Stimulated activated CD8-positive, alpha-beta memory T cell treated with anti-CD3 and anti-CD28 coated beads, Interleukin-7, amount 100 ng/mL, for 4 hours (primary cell): ENCODE measurements around the gene DCUN1D2.

Source experiments
- DNase-seq, 2 donors: peaks; one replicate each; pipeline ENCODE4 v3.0.0-alpha.2; 2020; ENCODE audit warnings: low read depth in 2 of 2

The DCUN1D2 gene

DNA sequence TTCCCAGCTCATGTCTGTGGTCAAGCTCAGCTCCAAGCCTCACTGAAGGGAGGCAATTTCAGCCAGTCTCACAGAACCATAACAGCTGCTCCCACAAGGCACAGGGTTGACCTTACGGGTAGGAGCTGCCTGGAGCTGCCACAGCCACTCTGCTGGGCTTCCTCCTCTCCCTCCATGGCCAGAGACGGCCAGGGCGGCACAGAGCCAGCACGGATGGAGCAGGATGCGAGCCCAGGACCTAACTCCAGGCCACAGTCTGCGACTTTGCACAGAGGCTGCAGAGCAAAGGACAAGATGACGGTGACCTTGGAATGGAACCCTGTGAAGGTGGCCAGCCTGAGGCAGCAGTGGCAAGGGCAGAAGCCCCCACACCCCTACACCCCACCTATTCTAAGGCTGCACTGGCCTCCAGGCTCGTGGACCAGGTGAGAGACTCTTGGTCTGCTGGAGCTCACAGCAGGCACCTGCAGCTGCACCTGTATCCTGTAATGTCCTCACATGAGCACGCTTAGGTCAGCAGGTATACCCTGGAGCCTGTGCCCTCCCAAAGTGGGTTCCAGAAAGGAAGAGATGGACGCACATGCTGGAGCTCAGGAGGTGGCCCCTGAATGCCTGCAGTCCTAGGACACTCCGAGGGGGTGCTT is 66.9 kb downstream of the DCUN1D2 start:
- no peak for DNase-seq

DNA sequence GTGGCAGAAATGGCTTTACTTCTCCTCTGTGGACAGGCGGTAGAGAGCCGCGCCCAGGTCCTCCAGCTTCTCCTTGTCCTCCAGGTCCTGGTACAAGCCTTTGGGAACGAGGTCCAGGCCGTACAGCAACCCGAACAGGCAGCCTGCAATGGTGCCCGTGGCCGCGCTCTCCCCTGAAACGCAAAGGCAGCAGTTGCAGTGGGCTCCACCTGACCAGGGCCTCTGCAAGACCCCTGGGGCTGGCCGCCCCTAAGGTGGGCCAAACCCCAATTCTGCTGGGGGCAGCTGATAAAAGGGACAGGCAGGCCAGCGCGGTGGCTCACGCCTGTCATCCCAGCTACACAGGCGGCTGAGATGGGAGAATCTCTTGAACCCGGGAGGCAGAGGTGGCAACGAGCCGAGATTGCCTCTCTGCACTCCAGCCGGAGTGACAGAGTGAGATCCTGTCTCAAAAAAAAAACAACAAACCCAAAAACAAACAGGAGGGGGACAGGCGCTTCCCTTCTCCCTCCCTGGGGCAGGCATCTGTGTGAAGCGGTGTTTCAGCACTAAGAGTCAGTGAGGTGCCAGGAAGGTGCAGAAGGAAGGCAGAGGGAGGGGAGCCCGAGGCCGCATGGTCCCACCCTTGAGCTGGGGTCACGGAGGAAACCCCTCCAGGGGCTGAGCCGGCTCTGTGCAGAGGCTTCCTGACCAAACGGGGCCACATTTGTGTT is 67.5 kb downstream of the DCUN1D2 start:
- no peak for DNase-seq

DNA sequence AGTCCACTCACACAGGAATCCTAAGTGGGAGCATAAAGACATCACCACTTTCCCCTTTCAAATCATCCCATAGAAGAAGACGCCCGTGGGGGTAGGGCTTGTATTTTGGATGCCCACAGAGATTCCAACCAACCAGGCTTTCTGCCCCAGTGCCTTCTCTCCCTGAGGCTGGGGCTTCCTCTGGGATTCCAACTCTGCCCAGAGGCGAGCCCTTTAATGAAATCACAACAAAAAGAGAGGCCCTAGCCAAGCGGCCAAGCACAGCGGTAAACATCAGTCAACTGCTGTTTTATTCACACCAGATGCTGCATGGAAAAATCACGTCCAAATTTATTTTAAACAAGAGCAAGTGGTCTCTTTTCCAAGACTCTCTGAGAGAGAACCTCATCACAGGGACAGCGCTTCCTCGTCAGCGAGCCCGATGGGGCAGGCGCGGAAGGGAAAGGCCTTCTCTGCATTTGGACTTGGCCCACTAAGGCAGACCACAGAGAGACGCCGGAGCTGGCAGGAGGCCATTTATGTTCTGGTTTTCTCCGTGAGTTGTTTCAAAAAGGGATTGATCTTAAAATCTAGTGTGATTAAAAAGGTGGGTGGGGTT is 68.7 kb downstream of the DCUN1D2 start:
- DNase-seq = no peak

DNA sequence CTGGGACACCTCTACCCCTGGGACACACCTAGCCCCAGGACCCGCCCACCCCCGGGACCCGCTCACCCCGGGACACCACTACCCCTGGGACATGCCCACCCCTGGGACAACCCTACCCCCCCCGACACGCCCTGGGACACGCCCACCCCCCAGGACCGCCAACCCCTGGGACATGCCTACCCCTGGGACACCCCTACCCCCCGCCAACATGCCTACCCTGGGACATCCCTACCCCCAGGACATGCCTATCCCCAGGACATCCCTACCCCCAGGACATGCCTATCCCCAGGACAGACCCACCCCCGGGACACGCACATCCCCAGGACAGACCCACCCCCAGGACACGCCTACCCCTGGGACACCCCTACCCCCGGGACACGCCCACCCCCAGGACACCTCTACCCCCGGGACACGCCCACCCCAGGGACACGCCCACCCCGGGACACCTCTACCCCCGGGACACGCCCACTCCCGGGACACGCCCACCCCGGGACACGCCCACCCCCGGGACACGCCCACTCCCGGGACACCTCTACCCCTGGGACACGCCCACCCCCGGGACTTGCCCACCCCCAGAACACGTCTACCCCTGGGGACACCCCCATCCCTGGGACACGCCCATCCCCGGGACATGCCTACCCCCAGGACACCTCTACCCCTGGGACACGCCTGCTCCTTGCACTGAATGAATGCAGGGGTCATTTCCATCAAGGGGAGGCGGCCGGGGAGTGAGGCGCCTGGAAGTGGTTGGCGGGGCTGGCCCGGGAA is 69.5 kb downstream of the DCUN1D2 start:
- DNase-seq = no peak

DNA sequence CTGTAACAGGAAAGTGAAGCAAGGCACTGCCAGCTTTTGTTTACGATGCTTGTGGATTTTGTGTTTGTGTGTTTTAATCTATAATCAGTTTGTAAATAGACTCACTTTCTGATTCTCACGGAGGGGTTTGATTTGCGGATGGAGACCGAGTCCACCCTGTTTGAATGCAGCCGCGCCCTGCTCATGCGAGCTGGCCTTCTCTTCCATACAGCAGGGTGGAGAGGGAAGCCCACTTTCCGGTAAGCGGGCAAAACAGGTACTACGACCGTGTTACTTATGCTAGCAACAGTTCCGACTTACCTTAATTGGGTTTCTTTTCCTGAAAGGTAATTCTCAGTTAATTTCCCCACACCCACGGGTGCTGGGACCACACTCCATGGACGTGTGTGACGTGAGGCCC is 70.3 kb downstream of the DCUN1D2 start:
- DNase-seq = no peak

DNA sequence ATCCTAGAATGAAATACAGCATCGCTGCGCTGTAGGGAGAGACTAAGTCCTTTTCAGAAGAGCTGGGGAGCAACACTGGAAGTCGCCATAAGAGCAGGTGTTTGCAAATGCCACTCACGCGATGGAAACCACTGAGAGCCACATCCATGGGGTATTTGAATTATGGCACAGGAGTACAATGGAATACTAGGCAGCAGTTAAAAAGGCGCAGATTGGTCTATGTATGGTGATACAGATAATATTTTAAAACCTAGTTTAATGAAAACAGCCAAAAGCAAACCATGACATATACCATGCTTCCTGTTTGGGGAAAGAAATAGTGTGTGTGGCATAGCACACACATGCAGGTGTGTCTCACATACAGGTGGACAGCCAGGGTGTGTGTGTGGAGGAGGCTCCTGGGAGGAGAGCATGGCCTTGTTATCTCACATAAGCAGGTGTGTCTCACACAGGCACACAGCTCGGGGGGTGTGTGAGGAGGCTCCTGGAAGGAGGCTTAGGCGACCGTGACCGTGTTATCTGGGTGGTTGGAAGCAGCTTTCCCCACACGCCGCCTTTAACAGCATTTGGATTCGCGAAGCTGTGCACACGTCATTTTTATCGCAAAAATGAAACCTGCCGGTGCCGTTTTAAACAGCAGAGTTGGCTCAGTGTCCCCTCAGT is 70.8 kb downstream of the DCUN1D2 start:
- no peak for DNase-seq

DNA sequence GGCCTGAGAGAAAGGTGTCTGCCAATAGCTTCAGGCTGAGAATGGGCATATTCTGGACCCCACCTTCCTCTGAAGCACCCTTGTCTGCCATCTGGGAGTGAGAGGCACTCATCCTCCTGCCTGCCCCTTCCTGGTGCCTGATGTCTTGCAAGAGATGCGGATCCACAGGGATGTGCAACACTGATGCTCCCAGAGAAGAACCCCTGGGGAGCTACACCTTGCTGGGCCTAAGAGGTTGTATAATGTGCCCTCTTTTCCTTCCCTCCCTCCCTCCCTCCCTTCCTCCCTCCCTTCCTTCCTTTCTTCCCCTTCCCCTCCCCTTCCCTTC is 71.8 kb downstream of the DCUN1D2 start:
- DNase-seq = no peak

DNA sequence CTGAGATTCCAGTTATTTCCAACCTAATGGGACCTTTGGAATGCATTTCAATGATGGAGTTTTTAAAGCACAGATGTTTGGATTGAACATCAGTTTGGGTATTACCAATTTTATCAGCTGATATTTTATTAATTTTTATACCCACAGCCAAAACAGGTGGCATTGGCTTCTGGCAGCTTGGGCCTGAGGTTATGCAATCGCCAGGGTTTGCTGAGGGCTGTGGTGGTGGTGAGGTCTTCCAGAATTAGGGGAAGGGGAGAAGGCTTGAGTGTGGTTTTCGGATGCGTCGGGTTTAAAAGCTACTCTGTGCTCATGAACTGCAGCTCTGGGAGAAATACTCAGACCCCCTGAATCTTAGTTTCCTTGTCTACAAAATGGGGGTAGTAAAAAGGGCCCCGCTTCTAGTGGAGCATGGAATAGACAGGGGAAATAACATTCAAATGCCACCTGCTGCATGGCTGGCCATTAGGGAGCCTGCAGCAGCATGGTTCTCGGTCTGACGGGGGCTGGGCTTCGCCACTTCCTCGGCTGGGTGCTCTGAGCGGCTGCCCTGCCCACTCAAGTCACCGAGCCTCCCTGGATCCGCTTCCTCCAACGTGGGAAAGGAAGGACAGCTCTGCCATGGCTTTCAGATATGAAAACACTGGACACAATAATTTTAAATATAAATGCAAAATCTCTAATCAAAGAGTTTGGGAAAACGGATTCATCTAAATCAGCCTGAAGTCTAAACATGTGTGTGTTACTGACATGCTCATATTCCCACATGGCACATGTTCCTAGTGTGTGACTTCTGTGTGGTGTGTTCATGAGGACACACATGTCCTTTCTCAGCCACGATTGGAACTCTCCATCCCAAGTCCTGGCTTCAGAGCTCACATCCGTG is 72.4 kb downstream of the DCUN1D2 start:
- no peak for DNase-seq

DNA sequence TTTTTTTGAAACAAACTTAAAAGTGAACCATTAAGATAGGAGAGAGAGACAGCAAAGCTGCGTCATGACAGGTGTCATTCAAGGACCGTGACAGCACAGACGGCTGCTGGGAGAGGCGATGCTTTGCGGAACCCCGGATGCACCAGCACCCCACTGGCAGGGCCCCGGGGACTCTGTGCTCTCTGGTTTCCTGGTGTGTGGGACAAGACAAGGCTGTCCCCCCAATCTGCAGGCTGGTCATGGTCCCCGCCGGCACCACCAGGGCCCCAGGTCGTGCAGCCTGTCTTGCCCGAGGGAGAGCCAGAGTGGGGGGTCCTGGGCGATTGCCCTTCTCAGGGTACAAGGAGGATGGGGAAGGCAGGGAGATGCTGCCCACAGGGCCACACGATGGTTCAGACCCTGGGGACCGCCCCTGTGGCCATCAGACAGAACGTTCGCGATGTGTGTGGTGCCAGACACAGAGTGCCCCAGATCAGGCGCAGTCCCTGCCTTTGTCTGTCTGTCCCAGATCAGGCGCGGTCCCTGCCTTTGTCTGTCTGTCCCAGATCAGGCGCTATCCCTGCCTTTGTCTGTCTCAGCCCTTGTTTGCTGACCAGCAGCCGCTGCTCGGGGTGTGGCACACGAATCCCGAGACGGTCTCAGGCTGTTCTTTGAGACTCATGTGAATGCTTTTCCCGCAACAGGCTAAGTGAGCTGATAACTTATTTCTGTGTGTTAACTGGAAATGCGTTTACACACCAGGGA is 73.3 kb downstream of the DCUN1D2 start:
- DNase-seq = no peak

DNA sequence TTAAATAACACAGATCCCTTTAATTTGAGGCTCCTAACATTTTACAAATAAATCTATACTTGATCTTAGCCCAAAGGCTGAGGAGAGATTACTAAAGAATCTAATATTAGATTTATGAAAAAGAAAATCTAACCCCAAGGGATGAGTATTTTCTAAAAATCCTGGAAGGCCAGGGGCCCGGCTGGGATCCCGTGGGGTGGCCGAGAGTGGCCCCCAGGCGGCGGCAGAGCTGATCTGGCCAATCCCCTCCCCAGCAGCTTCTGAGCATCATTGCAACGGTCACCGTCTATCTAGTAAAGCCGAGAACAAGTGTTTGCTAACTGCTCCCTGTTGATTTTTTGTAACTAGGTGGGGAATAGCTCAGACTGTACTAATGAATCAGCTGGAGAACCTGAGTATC is 74.7 kb downstream of the DCUN1D2 start:
- no peak for DNase-seq

DNA sequence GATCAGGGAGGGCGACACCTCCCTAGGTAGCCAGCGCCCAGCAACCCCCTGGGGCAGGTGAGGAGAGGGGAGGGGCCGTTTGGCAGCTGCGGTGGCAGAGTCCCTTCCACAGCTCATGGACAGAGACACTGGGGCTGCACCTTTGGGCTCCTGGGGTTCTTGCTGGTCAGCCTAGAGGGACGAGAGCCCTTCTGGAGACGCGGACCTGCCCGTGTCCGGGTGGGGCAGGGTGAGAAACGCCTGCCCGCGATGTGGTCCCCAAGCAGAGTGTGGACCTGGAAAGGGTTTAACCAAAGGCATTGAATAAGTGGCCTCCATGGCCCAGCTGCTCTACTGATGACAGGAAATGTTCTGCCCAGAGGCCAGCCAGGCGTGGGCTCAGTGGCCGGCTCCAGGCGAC is 75.5 kb downstream of the DCUN1D2 start:
- no peak for DNase-seq

DNA sequence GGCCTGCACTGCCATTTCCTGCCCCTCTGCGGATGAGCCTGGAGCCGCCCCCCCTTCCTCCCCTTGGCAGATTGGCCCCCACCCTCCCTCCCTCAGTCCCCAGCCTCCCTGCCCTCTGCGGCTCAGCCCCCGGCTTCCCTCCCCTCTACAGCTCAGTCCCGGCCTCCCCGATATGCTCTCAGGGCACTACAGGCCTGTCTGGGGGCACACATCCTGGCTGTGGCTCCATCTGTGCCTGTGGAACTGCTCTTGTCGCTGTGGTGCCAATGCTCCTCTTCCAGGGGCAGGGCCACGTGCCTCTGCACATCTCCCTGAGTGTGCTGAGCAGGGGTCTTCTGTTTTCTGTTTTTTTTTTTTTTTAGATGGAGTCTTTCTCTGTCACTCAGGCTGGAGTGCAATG is 76.2 kb downstream of the DCUN1D2 start:
- DNase-seq = no peak

DNA sequence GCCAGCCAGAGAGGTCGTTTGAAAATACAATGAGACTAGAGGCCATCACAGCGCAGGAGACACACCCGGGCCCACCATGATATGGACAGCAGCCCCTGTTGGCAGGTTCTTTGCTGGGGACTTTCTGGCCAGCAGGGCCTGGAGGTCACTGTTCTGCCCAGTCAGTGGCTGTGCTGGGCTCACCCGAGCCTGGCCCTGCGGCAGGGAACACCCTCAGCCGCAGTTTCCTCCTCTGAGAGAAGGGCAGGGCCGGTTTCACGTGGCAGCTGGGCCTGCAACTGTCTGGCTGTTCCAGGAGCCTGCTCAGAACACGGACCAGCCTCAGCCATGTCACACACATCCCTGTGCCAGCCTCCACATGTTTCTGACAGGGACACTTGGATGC is 76.6 kb downstream of the DCUN1D2 start:
- no peak for DNase-seq

DNA sequence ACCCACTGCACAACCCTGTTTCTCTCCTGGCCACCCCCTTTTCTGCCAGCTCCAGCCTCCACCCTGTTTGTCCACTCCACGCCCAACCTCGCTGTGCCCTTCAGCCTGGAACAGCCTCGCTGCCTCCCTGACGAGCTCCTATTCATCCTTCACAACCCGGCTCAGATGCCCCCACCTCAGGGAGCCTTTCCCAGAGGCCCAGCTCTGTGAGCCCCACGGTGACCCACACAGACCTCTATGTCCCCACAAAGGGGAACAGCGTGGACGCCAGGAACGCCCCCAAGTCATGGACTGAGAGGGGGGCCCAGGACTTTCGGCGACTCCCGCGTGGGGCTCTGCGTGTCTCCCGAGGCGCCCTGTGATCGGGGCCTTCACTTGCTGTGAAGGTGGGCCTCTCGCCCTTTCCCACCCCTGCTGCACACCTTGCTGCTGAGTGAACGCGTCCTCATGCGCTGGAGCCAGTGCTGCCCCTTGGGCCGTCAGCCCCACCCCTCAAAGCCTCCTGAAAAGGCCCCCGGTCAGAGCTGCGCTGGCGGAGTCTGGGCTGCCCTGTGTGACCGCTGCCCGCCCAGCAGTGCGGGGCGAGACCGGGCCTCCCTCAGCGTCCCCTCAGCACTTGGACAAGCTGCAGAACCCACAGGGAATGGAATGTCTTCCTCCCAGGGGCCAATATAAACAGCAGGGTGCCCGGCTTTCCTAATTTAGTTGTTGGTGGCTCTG is 77.2 kb downstream of the DCUN1D2 start:
- DNase-seq = no peak

DNA sequence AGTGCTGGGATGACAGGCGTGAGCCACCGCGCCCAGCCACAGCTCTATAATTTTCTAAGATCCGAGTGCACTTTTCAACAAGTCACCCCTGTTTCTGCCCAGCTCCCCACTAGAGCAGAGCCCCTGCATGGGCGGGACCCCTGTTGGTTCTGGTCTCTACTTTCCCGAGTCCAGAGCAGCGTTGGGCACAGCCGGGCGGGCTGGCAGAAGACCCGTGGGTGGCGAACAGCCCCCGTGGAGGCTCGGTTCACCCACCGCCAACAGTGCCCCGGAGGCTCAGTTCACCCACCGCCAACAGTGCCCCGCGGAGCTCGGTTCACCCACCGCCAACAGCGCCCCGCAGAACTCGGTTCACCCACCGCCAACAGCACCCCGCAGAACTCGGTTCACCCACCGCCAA is 78.1 kb downstream of the DCUN1D2 start:
- DNase-seq = no peak

DNA sequence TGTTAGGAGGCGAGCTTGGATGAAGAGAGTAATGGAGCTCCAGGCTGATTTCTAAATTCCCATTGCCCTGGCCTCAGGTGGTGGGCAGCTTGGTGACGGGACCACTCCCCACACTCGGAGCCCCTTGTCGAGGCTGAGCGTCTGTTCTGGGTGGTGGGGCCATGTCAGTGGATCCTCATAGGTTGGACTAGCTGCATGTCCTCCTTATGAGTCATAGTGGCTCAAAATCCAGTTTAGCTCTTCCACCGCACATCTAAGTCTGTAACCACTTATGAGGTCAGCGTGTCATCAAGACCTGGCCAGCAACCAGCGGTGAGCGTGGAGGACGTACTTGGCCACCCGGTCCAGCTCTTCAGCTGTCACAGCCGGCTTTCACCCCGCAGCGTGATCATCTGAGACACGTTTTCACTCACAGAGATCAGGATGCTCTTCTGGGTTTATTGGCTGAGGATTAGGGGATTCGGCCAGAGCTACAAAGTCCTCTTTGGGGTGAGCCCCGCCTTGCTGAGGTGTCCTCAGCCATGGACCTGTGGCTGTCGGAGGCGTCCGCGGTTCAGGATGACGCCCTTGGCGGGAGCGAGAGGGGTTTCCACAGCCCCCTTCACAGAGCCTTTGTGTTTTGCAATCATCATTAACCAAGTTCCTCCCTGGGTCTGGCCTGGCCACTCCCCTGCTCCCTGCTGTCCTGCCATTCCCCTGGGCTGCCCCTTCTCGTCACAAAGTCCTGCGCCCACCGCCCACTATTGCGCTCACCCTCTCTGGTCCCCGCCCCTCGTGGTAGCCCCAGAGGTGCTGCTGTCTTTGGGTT is 79.1 kb downstream of the DCUN1D2 start:
- DNase-seq = no peak

DNA sequence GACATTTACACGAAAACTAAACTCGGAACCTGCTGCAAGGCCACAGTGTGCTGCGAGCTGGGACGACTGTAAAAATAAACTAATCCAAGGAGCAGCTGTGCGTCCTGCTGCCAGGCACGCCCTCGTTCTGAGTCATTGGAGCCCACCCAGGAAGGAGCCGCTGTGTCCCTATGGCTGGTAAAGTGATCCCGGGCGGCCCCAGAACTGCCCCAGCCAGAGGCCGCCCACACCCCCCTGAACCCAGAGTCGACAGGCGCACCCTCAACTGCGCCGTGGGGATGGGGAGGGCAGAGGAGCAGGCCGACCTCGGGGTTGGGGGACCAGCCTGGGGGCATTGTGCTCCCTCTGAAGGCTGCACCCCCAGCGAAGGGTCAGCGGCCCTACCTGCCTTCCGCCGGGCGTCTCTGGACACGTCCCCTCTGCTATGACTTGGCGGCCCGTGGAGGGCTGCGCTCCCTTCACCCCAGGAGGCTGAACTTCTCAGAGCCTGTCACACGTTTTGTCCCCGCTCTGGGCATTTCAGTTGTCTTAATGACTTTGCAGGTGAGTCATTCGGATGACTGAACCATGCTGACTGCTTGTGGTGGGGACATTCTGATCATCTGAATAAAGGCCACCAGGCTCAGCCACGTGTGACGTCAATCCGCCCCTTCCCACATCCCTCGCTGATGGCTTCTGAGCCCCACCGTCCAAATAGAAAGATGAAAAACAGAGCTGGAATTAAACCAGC is 79.9 kb downstream of the DCUN1D2 start:
- DNase-seq = no peak

DNA sequence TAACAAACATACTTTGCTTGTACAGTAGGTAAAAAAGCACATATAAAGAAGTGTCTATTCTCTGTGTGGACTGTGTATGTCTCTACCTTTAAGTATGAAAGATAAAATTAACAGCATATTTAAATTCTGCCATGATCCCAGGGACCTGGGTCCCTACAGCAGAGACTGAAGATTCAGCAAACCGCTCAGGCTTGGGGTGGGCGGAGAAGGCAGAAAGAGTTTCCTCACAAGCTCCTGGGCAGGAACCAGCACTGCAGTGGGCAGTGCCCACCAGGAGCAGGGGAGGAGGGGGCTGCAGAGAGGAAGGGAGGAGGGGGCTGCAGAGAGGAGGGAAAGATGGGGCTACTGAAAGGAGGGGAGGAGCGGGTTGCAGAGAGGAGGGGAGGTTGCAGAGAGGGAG is 81.9 kb downstream of the DCUN1D2 start:
- no peak for DNase-seq
